Esophagus squamous epithelium (tissue), 4 donors: ENCODE measurements around the gene PTPRD.

Experiments used
- POLR2A ChIP-seq, 4 donors: fragments of 450-650 bp; IDR thresholded peaks; one replicate each; pipeline ENCODE4 v1.6.1; 2017; ENCODE audit warnings: antibody characterized with exemption in 4 of 4, mild to moderate bottlenecking in 4 of 4, moderate library complexity in 3 of 4
- TF ChIP-seq, protein P1 (sequence below), 6 experiments: fragments of 450-650 bp in 4 of 6; fragments of 200-600 bp in 2 of 6; sonication (generic) in 2 of 6; IDR thresholded peaks; one replicate each; pipeline ENCODE4 v1.5.1; 2016 to 2019; ENCODE audit warnings: antibody characterized with exemption in 6 of 6, mild to moderate bottlenecking in 4 of 6, moderate library complexity in 4 of 6

DNA sequence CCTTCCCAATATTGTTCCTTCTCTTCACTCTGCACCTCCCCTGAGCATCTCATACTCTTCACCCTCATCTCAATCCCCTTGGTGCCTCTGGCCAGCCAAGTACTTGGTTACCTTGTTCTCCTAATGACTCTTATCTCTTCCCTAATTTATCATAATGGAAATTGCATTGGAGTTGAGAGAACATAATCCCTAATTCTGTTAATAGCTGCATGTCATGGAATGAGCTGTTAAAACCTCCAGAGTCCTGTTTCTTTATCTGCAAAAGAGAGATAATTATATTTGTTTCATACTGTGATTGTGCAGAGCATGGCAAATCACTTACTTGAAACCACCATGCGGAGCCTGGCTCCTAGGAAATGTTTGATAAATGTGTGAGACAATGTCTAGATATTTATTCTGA lies 1738.3 kb downstream of the PTPRD start:
- TF ChIP-seq, protein P1, sequence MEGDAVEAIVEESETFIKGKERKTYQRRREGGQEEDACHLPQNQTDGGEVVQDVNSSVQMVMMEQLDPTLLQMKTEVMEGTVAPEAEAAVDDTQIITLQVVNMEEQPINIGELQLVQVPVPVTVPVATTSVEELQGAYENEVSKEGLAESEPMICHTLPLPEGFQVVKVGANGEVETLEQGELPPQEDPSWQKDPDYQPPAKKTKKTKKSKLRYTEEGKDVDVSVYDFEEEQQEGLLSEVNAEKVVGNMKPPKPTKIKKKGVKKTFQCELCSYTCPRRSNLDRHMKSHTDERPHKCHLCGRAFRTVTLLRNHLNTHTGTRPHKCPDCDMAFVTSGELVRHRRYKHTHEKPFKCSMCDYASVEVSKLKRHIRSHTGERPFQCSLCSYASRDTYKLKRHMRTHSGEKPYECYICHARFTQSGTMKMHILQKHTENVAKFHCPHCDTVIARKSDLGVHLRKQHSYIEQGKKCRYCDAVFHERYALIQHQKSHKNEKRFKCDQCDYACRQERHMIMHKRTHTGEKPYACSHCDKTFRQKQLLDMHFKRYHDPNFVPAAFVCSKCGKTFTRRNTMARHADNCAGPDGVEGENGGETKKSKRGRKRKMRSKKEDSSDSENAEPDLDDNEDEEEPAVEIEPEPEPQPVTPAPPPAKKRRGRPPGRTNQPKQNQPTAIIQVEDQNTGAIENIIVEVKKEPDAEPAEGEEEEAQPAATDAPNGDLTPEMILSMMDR (IDR thresholded peaks at IDR 0.05) = no peak
- no peak for TF ChIP-seq POLR2A (IDR thresholded peaks at IDR 0.05)
